Keratinocyte (primary cell): Measurements from ENCODE around the gene BATF. TPM values are rescaled to one million over a fixed set of nuclear protein-coding genes. Genes with fewer than 3 reads are reported as not detected.

ENCODE experiments used
- DNase-seq: peaks from one replicate; pipeline ENCODE4 v3.0.0-alpha.2; 2011; ENCODE audit warnings: low read depth, missing footprints, low spot score
- FAIRE-seq: peaks from 2 replicates; lab custom pipeline; 2011; peaks lifted over from hg19 to GRCh38; lab: Jason Lieb, UNC
- H2AFZ ChIP-seq: 2 replicates; pipeline ENCODE4 v1.6.0; 2012; ENCODE audit warnings: low read length, control low read depth, inconsistent platforms; ENCODE audit not compliant: control insufficient read depth
- H3K27ac ChIP-seq: 2 replicates; pipeline ENCODE4 v1.5.1; 2011; ENCODE audit warnings: low read length; ENCODE audit not compliant: control insufficient read depth, insufficient read depth
- H3K27me3 ChIP-seq: 3 replicates; pipeline ENCODE4 v1.6.0; 2011; ENCODE audit warnings: low read length; ENCODE audit not compliant: control insufficient read depth, insufficient read depth; ENCODE audit errors: extremely low read depth
- H3K36me3 ChIP-seq, 2 experiments: 2 replicates in 1 of 2; 3 replicates in 1 of 2; pipeline ENCODE4 v1.5.1; 2011; ENCODE audit warnings: low read length in 2 of 2, mild to moderate bottlenecking in 1 of 2; ENCODE audit not compliant: control insufficient read depth in 2 of 2, insufficient read depth in 2 of 2; ENCODE audit errors: extremely low read depth in 1 of 2
- H3K4me1 ChIP-seq: 3 replicates; pipeline ENCODE4 v1.5.1; 2011; ENCODE audit warnings: low read length; ENCODE audit not compliant: control insufficient read depth, insufficient read depth; ENCODE audit errors: extremely low read depth
- H3K4me2 ChIP-seq: 3 replicates; pipeline ENCODE4 v1.6.0; 2011; ENCODE audit warnings: low read depth, low read length; ENCODE audit not compliant: control insufficient read depth, insufficient read depth; ENCODE audit errors: extremely low read depth
- H3K4me3 ChIP-seq, 3 experiments: fragments of 200-600 bp in 1 of 3; sonication (generic) in 1 of 3; 2 replicates in 2 of 3; 3 replicates in 1 of 3; pipeline ENCODE4 v1.5.1; 2011 to 2016; ENCODE audit warnings: low read length in 3 of 3, mild to moderate bottlenecking in 3 of 3, control low read depth in 2 of 3, inconsistent platforms in 1 of 3, low read depth in 1 of 3, mixed read lengths in 1 of 3, mixed run types in 1 of 3, moderate library complexity in 1 of 3; ENCODE audit not compliant: control insufficient read depth in 2 of 3, insufficient read depth in 2 of 3; ENCODE audit errors: extremely low read depth in 1 of 3
- H3K79me2 ChIP-seq: 2 replicates; pipeline ENCODE4 v1.6.0; 2012; ENCODE audit warnings: low read length; ENCODE audit not compliant: control insufficient read depth, insufficient read depth
- H3K9ac ChIP-seq: 3 replicates; pipeline ENCODE4 v1.6.0; 2011; ENCODE audit warnings: low read length; ENCODE audit not compliant: control insufficient read depth, insufficient read depth; ENCODE audit errors: extremely low read depth
- H3K9me1 ChIP-seq: 3 replicates; pipeline ENCODE4 v1.6.0; 2011; ENCODE audit warnings: low read length; ENCODE audit not compliant: control insufficient read depth, insufficient read depth; ENCODE audit errors: extremely low read depth
- H3K9me3 ChIP-seq: 2 replicates; pipeline ENCODE4 v1.5.1; 2012; ENCODE audit warnings: low read depth, low read length; ENCODE audit not compliant: control insufficient read depth
- H4K20me1 ChIP-seq: 3 replicates; pipeline ENCODE4 v1.6.0; 2011; ENCODE audit warnings: low read length; ENCODE audit not compliant: control insufficient read depth, insufficient read depth; ENCODE audit errors: extremely low read depth
- EZH2 ChIP-seq: IDR thresholded peaks from one replicate; pipeline ENCODE4 v1.6.1; 2012; ENCODE audit warnings: inconsistent platforms, mild to moderate bottlenecking, low read length, moderate library complexity
- dilution Hi-C: fragments of 300-500 bp; cut with MboI; formaldehyde crosslinking; loops from one replicate; pipeline ENCODE4 v1.7.0; 2020; ENCODE audit warnings: low sequenced_read_pairs; ENCODE audit not compliant: extremely low pct_ligation_motif_present
- polyA plus RNA-seq, 5 experiments: library from polyadenylated mRNA; depleted of rRNA in 3 of 5; stranded (reverse) in 3 of 5; stranded (forward) in 1 of 5; unstranded in 1 of 5; fragments of >200 nt; gene quantifications; 1 replicate in 1 of 5; 2 replicates in 3 of 5; 3 replicates in 1 of 5; pipeline versions ENCODE4 v1.2.1 to v1.2.3, GENCODE V29; 2011 to 2012; ENCODE audit warnings: missing spikeins in 2 of 5, low read depth in 1 of 5, low replicate concordance in 1 of 5
- TF ChIP-seq, protein P1 (sequence below), 3 experiments: IDR thresholded peaks in 1 of 3; conservative IDR thresholded peaks in 1 of 3; optimal IDR thresholded peaks in 1 of 3; 2 replicates in 2 of 3; 3 replicates in 1 of 3; pipeline versions ENCODE3 to v1.5.1; 2011; ENCODE audit warnings: low read length in 3 of 3, mild to moderate bottlenecking in 3 of 3, moderate library complexity in 2 of 3, control low read depth in 1 of 3, inconsistent platforms in 1 of 3; ENCODE audit not compliant: insufficient read depth in 2 of 3; ENCODE audit errors: extremely low read depth in 1 of 3

Gene BATF
- polyA plus RNA-seq, 1 donor (not counting 4 experiments of a cell fraction or from before 2014, with no cell fraction given): not detected

DNA sequence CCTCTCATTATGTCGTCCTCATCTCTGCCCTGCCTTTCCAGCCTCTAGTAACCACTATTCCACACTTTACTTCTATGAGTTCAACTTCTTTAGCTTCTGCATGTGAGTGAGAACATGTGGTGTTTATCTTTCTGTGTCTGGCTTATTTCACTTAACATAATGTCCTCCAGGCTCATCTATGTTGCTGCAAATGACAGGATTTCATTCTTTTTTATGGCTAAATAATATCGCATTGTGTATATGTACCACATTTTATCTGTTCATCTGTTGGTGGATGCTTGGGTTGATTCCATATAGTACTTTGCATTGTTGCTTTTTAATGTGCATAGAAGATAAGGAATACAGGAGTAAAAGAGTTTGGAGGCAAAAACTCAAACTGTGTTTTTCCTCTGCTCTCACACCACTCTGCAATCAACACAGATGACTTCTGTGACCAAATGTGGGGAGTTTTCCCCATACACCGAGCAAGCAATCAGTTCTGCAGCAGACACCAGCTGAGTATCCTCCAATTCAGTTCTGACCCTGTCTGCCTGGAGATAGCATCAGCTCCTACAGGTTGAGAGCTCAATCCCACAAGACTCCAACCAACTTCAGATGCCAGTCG, 31.6 kb downstream of the BATF start:
- Histone ChIP-seq H3K4me3 (no peak overlapping the region), H3K36me3 (no peaks in the 10 kb centered on the region), H3K9me1 (no peaks in the 10 kb centered on the region), H3K4me1 (peaks cover 8% of the 10 kb centered on the region), H3K79me2 (no peaks in the 10 kb centered on the region), H2AFZ (no peak overlapping the region), H3K9ac (no peak overlapping the region), H4K20me1 (no peaks in the 10 kb centered on the region), H3K27me3 (no peaks in the 10 kb centered on the region), H3K9me3 (no peaks in the 10 kb centered on the region), H3K27ac (no peak overlapping the region), H3K4me2 (peak overlapping the region; percentile 30)
- DNase-seq (no peak), FAIRE-seq (no peak)
- TF ChIP-seq EZH2: no peak
- TF ChIP-seq, protein P1, sequence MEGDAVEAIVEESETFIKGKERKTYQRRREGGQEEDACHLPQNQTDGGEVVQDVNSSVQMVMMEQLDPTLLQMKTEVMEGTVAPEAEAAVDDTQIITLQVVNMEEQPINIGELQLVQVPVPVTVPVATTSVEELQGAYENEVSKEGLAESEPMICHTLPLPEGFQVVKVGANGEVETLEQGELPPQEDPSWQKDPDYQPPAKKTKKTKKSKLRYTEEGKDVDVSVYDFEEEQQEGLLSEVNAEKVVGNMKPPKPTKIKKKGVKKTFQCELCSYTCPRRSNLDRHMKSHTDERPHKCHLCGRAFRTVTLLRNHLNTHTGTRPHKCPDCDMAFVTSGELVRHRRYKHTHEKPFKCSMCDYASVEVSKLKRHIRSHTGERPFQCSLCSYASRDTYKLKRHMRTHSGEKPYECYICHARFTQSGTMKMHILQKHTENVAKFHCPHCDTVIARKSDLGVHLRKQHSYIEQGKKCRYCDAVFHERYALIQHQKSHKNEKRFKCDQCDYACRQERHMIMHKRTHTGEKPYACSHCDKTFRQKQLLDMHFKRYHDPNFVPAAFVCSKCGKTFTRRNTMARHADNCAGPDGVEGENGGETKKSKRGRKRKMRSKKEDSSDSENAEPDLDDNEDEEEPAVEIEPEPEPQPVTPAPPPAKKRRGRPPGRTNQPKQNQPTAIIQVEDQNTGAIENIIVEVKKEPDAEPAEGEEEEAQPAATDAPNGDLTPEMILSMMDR (optimal IDR thresholded peaks at IDR 0.05 in 1 of 3, IDR thresholded peaks at IDR 0.05 in 1 of 3, conservative IDR thresholded peaks at IDR 0.05 in 1 of 3; ENCODE audit: extremely low read depth in 1 of 3, insufficient read depth in 2 of 3, low read length in 3 of 3): no peak
- dilution Hi-C loops: no loop called here

DNA sequence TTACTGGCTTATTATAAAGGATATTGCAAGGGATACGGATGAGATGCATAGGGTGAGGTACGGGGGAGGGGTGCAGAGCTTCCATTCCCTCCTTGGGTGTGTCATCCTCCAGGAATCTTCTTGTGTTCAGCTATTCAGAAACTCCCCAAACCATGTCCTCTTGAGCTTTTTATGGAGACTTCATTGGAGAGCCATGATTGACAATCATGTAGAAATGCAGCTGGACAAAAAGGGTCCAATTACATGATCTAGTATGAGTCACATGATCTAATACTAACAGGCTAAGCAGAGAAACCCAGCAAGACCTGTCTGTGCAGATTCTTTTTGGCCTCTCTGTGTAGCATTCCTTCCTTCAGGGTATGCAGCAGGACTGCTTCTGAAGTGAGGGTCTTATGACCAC, 32.2 kb downstream of the BATF start:
- dilution Hi-C loops: no loop called here
- no peak overlapping the region for H3K4me3 ChIP-seq
- no peak overlapping the region for H2AFZ ChIP-seq
- no peaks in the 10 kb centered on the region for H3K27me3 ChIP-seq
- no peaks in the 10 kb centered on the region for H4K20me1 ChIP-seq
- H3K9me1 ChIP-seq: peaks cover 1% of the 10 kb centered on the region
- peak; percentile 63 for FAIRE-seq
- no peak overlapping the region for H3K9ac ChIP-seq
- peak overlapping the region; percentile 30 for H3K4me2 ChIP-seq
- peak; percentile 69 for DNase-seq
- no peaks in the 10 kb centered on the region for H3K36me3 ChIP-seq
- no peaks in the 10 kb centered on the region for H3K9me3 ChIP-seq
- TF ChIP-seq EZH2: no peak
- TF ChIP-seq, protein P1 (optimal IDR thresholded peaks at IDR 0.05 in 1 of 3, IDR thresholded peaks at IDR 0.05 in 1 of 3, conservative IDR thresholded peaks at IDR 0.05 in 1 of 3; ENCODE audit: extremely low read depth in 1 of 3, insufficient read depth in 2 of 3, low read length in 3 of 3): no peak
- H3K79me2 ChIP-seq: no peaks in the 10 kb centered on the region
- H3K4me1 ChIP-seq: peaks cover 12% of the 10 kb centered on the region
- H3K27ac ChIP-seq: no peak overlapping the region
